ENCODE measurements around the gene RNF115. TPM values are rescaled to one million over a fixed set of nuclear protein-coding genes. Genes with fewer than 3 reads are reported as not detected.

Gene RNF115
- total and polyA plus RNA-seq, 2 of the 13 experiments (the other 11 are each of a cell fraction or from before 2014, with no cell fraction given) = 6.0 to 10.1 TPM

- TF ChIP-seq, protein P1, sequence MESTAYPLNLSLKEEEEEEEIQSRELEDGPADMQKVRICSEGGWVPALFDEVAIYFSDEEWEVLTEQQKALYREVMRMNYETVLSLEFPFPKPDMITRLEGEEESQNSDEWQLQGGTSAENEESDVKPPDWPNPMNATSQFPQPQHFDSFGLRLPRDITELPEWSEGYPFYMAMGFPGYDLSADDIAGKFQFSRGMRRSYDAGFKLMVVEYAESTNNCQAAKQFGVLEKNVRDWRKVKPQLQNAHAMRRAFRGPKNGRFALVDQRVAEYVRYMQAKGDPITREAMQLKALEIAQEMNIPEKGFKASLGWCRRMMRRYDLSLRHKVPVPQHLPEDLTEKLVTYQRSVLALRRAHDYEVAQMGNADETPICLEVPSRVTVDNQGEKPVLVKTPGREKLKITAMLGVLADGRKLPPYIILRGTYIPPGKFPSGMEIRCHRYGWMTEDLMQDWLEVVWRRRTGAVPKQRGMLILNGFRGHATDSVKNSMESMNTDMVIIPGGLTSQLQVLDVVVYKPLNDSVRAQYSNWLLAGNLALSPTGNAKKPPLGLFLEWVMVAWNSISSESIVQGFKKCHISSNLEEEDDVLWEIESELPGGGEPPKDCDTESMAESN (CRISPR knock-in tag; conservative IDR thresholded peaks at IDR 0.05) = peak; percentile 63
- no peak for TF ChIP-seq ZFYVE20 (CRISPR knock-in tag; IDR thresholded peaks at IDR 0.05; ENCODE audit: borderline replicate concordance, low read depth)
- TF ChIP-seq SETDB1 (CRISPR knock-in tag; IDR thresholded peaks at IDR 0.05; ENCODE audit: borderline replicate concordance) = no peak
- TF ChIP-seq, protein P2, sequence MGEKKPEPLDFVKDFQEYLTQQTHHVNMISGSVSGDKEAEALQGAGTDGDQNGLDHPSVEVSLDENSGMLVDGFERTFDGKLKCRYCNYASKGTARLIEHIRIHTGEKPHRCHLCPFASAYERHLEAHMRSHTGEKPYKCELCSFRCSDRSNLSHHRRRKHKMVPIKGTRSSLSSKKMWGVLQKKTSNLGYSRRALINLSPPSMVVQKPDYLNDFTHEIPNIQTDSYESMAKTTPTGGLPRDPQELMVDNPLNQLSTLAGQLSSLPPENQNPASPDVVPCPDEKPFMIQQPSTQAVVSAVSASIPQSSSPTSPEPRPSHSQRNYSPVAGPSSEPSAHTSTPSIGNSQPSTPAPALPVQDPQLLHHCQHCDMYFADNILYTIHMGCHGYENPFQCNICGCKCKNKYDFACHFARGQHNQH (CRISPR knock-in tag; IDR thresholded peaks at IDR 0.05) = no peak
- no peak; the same call in 1 of the 2 replicates for TF ChIP-seq MYC (CRISPR knock-in tag; IDR thresholded peaks at IDR 0.05; ENCODE audit: borderline replicate concordance)
- TF ChIP-seq KDM5B (CRISPR knock-in tag; IDR thresholded peaks at IDR 0.05; ENCODE audit: borderline replicate concordance) = peak; percentile 77
- TF ChIP-seq DMAP1 (CRISPR knock-in tag; IDR thresholded peaks at IDR 0.05) = peak; percentile 41; the same call in 1 of the 2 replicates
- TF ChIP-seq SP2 (CRISPR knock-in tag; IDR thresholded peaks at IDR 0.05) = no peak
- no peak; the same call in 1 of the 2 replicates for TF ChIP-seq NR0B2 (CRISPR knock-in tag; IDR thresholded peaks at IDR 0.05)
- TF ChIP-seq EP300 (IDR thresholded peaks at IDR 0.05; ENCODE audit: low read depth in 2 of 2, low read length in 2 of 2) = no peak
- no peak for TF ChIP-seq EP300 (CRISPR knock-in tag; IDR thresholded peaks at IDR 0.05; ENCODE audit: borderline replicate concordance)
- TF ChIP-seq, protein P3, sequence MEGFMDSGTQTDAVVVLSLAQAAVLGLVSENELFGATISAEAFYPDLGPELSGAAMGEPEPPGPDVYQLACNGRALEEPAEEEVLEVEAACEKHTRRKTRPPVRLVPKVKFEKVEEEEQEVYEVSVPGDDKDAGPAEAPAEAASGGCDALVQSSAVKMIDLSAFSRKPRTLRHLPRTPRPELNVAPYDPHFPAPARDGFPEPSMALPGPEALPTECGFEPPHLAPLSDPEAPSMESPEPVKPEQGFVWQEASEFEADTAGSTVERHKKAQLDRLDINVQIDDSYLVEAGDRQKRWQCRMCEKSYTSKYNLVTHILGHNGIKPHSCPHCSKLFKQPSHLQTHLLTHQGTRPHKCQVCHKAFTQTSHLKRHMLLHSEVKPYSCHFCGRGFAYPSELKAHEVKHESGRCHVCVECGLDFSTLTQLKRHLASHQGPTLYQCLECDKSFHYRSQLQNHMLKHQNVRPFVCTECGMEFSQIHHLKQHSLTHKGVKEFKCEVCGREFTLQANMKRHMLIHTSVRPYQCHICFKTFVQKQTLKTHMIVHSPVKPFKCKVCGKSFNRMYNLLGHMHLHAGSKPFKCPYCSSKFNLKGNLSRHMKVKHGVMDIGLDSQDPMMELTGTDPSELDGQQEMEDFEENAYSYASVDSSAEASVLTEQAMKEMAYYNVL (CRISPR knock-in tag; IDR thresholded peaks at IDR 0.05; ENCODE audit: borderline replicate concordance) = no peak
- no peak for TF ChIP-seq PAF1 (CRISPR knock-in tag; IDR thresholded peaks at IDR 0.05)
- no peak for TF ChIP-seq FOXJ3 (CRISPR knock-in tag; IDR thresholded peaks at IDR 0.05; ENCODE audit: borderline replicate concordance)
- TF ChIP-seq NCOA1 (CRISPR knock-in tag; IDR thresholded peaks at IDR 0.05) = no peak
- TF ChIP-seq, protein P4, sequence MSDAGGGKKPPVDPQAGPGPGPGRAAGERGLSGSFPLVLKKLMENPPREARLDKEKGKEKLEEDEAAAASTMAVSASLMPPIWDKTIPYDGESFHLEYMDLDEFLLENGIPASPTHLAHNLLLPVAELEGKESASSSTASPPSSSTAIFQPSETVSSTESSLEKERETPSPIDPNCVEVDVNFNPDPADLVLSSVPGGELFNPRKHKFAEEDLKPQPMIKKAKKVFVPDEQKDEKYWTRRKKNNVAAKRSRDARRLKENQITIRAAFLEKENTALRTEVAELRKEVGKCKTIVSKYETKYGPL (CRISPR knock-in tag; IDR thresholded peaks at IDR 0.05) = no peak
- no peak for TF ChIP-seq KAT2B (IDR thresholded peaks at IDR 0.05; ENCODE audit: borderline replicate concordance, low read depth, low read length)
- no peak for TF ChIP-seq TCF12 (IDR thresholded peaks at IDR 0.05)
- TF ChIP-seq TCF12 (CRISPR knock-in tag; IDR thresholded peaks at IDR 0.05) = 0 out of 2 replicates have a peak, but pooled peaks have one; percentile 66
- no peak for TF ChIP-seq ZNF101 (CRISPR knock-in tag; IDR thresholded peaks at IDR 0.05; ENCODE audit: borderline replicate concordance, low read depth)
- no peak for TF ChIP-seq FOXK1 (CRISPR knock-in tag; IDR thresholded peaks at IDR 0.05; ENCODE audit: borderline replicate concordance, low read depth)
- TF ChIP-seq, protein P5, sequence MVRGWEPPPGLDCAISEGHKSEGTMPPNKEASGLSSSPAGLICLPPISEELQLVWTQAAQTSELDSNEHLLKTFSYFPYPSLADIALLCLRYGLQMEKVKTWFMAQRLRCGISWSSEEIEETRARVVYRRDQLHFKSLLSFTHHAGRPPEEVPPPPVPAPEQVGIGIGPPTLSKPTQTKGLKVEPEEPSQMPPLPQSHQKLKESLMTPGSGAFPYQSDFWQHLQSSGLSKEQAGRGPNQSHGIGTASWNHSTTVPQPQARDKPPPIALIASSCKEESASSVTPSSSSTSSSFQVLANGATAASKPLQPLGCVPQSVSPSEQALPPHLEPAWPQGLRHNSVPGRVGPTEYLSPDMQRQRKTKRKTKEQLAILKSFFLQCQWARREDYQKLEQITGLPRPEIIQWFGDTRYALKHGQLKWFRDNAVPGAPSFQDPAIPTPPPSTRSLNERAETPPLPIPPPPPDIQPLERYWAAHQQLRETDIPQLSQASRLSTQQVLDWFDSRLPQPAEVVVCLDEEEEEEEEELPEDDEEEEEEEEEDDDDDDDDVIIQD (CRISPR knock-in tag; IDR thresholded peaks at IDR 0.05; ENCODE audit: low read depth) = no peak
Measured at GRCh38 chr1:145845514-145846161, 21.7 kb upstream of the RNF115 start, which contains the start of gene NUDT17 (continued).

All from HepG2 (cell line).